A673 (cell line): ENCODE results near the gene NARF. TPM values are rescaled to one million over a fixed set of nuclear protein-coding genes. Genes with fewer than 3 reads are reported as not detected.

Experiments used
- BruUV-seq: library from RNA; stranded (reverse); fragments of 400-500 nt; replicated peaks from 2 replicates; lab custom pipeline; 2021; lab: Mats Ljungman, UMichigan
- CTCF ChIA-PET: fragments of 300-600 bp; sonication (Branson Sonifier 250); formaldehyde crosslinking; loops from one replicate; lab custom pipeline; 2022; ENCODE audit warnings: antibody characterized with exemption; lab: Charles Lee
- POLR2A ChIA-PET: fragments of 300-600 bp; sonication (Branson Sonifier 250); formaldehyde crosslinking; loops from one replicate; lab custom pipeline; 2022; ENCODE audit warnings: antibody characterized with exemption; ENCODE audit not compliant: low non-redundant PET; lab: Charles Lee
- DNase-seq: peaks from one replicate; pipeline ENCODE4 v3.0.0-alpha.2; 2015; ENCODE audit warnings: low spot score
- H3K27ac ChIP-seq: fragments of 200-600 bp; sonication (generic); 2 replicates; pipeline ENCODE4 v1.5.1; 2016; ENCODE audit warnings: mixed run types, low read depth, mild to moderate bottlenecking, mixed read lengths, antibody characterized with exemption, low read length; ENCODE audit not compliant: poor library complexity, severe bottlenecking
- H3K27me3 ChIP-seq: fragments of 200-600 bp; sonication (generic); replicated peaks from 2 replicates; pipeline ENCODE4 v1.6.1; 2017; ENCODE audit warnings: mixed run types, low read depth, mild to moderate bottlenecking, mixed read lengths, antibody characterized with exemption, low read length; ENCODE audit not compliant: insufficient read depth, poor library complexity
- H3K36me3 ChIP-seq: fragments of 200-600 bp; sonication (generic); 2 replicates; pipeline ENCODE4 v1.6.1; 2016; ENCODE audit warnings: mixed run types, mild to moderate bottlenecking, mixed read lengths, antibody characterized with exemption, low read length; ENCODE audit not compliant: insufficient read depth, poor library complexity, severe bottlenecking
- H3K4me1 ChIP-seq: fragments of 200-600 bp; sonication (generic); 2 replicates; pipeline ENCODE4 v1.6.1; 2017; ENCODE audit warnings: mixed run types, mild to moderate bottlenecking, mixed read lengths, antibody characterized with exemption, low read length; ENCODE audit not compliant: insufficient read depth, poor library complexity, severe bottlenecking
- H3K4me3 ChIP-seq: fragments of 200-600 bp; sonication (generic); 2 replicates; pipeline ENCODE4 v1.5.1; 2016; ENCODE audit warnings: low read depth, mixed run types, mild to moderate bottlenecking, mixed read lengths, low read length; ENCODE audit not compliant: poor library complexity, severe bottlenecking
- H3K9me3 ChIP-seq: fragments of 200-600 bp; sonication (generic); 2 replicates; pipeline ENCODE4 v1.6.1; 2016; ENCODE audit warnings: mixed run types, low read depth, mild to moderate bottlenecking, mixed read lengths, antibody characterized with exemption, low read length; ENCODE audit not compliant: poor library complexity, severe bottlenecking
- CTCF ChIP-seq: fragments of 300-800, 200-600 bp; sonication (generic); conservative IDR thresholded peaks from 2 replicates; pipeline ENCODE4 v1.5.1; 2017; ENCODE audit warnings: low read depth, mild to moderate bottlenecking, antibody characterized with exemption, low read length, moderate library complexity, mixed read lengths
- EZH2 ChIP-seq: fragments of 200-600 bp; sonication (generic); IDR thresholded peaks from 2 replicates; pipeline ENCODE4 v1.6.1; 2017; ENCODE audit warnings: borderline replicate concordance, low read depth, mild to moderate bottlenecking, mixed read lengths, antibody characterized with exemption, low read length; ENCODE audit not compliant: poor library complexity, severe bottlenecking
- intact Hi-C: fragments of 100-400 bp; cut with micrococcal nuclease; formaldehyde crosslinking; loops from one replicate; pipeline ENCODE4 v1.10.0; 2022; ENCODE audit not compliant: unreplicated experiment
- total RNA-seq: library from RNA; stranded (reverse); gene quantifications from 2 replicates; pipeline ENCODE4 v1.2.3, GENCODE V29; 2021

Gene NARF
- total RNA-seq, 1 experiment from 2014 or later, result 74.1 TPM

- H3K27me3 ChIP-seq, result no peaks in the 10 kb centered on the region
- H3K4me3 ChIP-seq, result no peak overlapping the region
- POLR2A ChIA-PET, result no interaction called here
- no peaks in the 10 kb centered on the region for H3K4me1 ChIP-seq
- TF ChIP-seq CTCF, result no peak
- TF ChIP-seq EZH2, result no peak
- H3K27ac ChIP-seq, result no peak overlapping the region
- BruUV-seq, result no TSS peak
- H3K36me3 ChIP-seq, result peaks cover 31% of the 10 kb centered on the region
- CTCF ChIA-PET, result no interaction called here
- no peak for DNase-seq
- intact Hi-C loops, result no loop called here
- no peaks in the 10 kb centered on the region for H3K9me3 ChIP-seq
Observed at GRCh38 chr17:82474223-82475010, 15.9 kb downstream of the NARF start.

GRCh38 chr17:82475458-82475857 is 16.9 kb downstream of the NARF start:
- intact Hi-C loops, result no loop called here
- no peak for DNase-seq
- no peaks in the 10 kb centered on the region for H3K9me3 ChIP-seq
- peaks cover 32% of the 10 kb centered on the region for H3K36me3 ChIP-seq
- no peaks in the 10 kb centered on the region for H3K27me3 ChIP-seq
- no peak overlapping the region for H3K4me3 ChIP-seq
- no peak for TF ChIP-seq EZH2
- no peak for TF ChIP-seq CTCF
- ChIA-PET POLR2A (no interaction called here), CTCF (no interaction called here)
- H3K27ac ChIP-seq, result no peak overlapping the region
- no peaks in the 10 kb centered on the region for H3K4me1 ChIP-seq
- no TSS peak for BruUV-seq

- Histone ChIP-seq H3K27me3 (no peaks in the 10 kb centered on the region), H3K27ac (no peak overlapping the region), H3K4me1 (no peaks in the 10 kb centered on the region), H3K4me3 (no peak overlapping the region), H3K9me3 (no peaks in the 10 kb centered on the region), H3K36me3 (peaks cover 38% of the 10 kb centered on the region)
- ChIA-PET POLR2A (no interaction called here), CTCF (no interaction called here)
- TF ChIP-seq EZH2 (no peak), CTCF (no peak)
- no peak for DNase-seq
- no TSS peak for BruUV-seq
- intact Hi-C loops, result no loop called here
Observed at GRCh38 chr17:82477934-82478333, 19.4 kb downstream of the NARF start.
